ENCODE data around the gene MTRR. TPM values are rescaled to one million over a fixed set of nuclear protein-coding genes. Genes with fewer than 3 reads are reported as not detected.

MTRR gene
- total and polyA plus RNA-seq, 2 of the 8 experiments (the other 6 are each of a cell fraction or from before 2014, with no cell fraction given) = 36.4 to 53.8 TPM

GRCh38 chr5:7857361-7857760 lies 11.6 kb upstream of the MTRR start:
- Histone ChIP-seq H3K36me3 (ENCODE audit: control insufficient read depth in 2 of 4, insufficient read depth in 4 of 4, low read length in 3 of 4) (peaks cover 5 to 31% (median 13%) of the 10 kb centered on the region in 4 experiments; a peak in 7 of 8 replicates), H3K79me1 (ENCODE audit: low read depth, low read length) (no peaks in the 10 kb centered on the region), H3K56ac (replicated peaks; ENCODE audit: insufficient read length, low read depth, low read length) (no peak overlapping the region), H3K9me3 (ENCODE audit: insufficient read depth in 2 of 2, low read depth in 1 of 2, low read length in 1 of 2) (no peaks in the 10 kb centered on the region), H2BK12ac (ENCODE audit: low read depth, low read length) (no peak overlapping the region), H3K4ac (replicated peaks; ENCODE audit: insufficient read length, low read depth, low read length) (no peak overlapping the region), H3K4me3 (ENCODE audit: extremely low read depth in 1 of 4, insufficient read depth in 2 of 4, low read depth in 3 of 4, low read length in 4 of 4) (no peak overlapping the region), H3K23ac (ENCODE audit: insufficient read length) (no peak overlapping the region), H3K27ac (ENCODE audit: low read depth, low read length) (no peak overlapping the region), H3K27me3 (replicated peaks in 1 of 4; ENCODE audit: control insufficient read depth in 3 of 4, extremely low read depth in 1 of 4, insufficient read depth in 3 of 4, low read length in 3 of 4) (no peaks in the 10 kb centered on the region), H2BK20ac (ENCODE audit: low read length) (no peak overlapping the region), H2AFZ (ENCODE audit: low read length) (no peak overlapping the region), H3K14ac (ENCODE audit: insufficient read length) (no peak overlapping the region), H4K5ac (ENCODE audit: insufficient read length, low read depth, low read length) (no peak overlapping the region), H4K91ac (replicated peaks; ENCODE audit: insufficient read length, low read length) (no peak overlapping the region), H2BK15ac (ENCODE audit: low read length) (no peak overlapping the region), H3K4me1 (replicated peaks in 1 of 4; ENCODE audit: control insufficient read depth in 3 of 4, insufficient read depth in 4 of 4, low read length in 3 of 4) (no peaks in the 10 kb centered on the region), H2BK120ac (replicated peaks; ENCODE audit: low read depth, low read length) (no peak overlapping the region), H4K8ac (ENCODE audit: extremely low read depth, insufficient read depth, low read length) (no peak overlapping the region), H3K79me2 (ENCODE audit: control insufficient read depth in 1 of 2, insufficient read depth in 2 of 2, low read length in 2 of 2) (no peaks in the 10 kb centered on the region), H2BK5ac (ENCODE audit: low read depth, low read length) (no peak overlapping the region), H3K18ac (ENCODE audit: extremely low read depth, low read length) (no peak overlapping the region), H3K9ac (replicated peaks in 1 of 4; ENCODE audit: extremely low read depth in 1 of 4, low read depth in 3 of 4, low read length in 3 of 4) (no peak overlapping the region), H3K4me2 (ENCODE audit: insufficient read depth in 1 of 2, low read depth in 2 of 2, low read length in 2 of 2) (no peak overlapping the region), H3K23me2 (ENCODE audit: low read depth, low read length) (no peaks in the 10 kb centered on the region), H2AK5ac (ENCODE audit: low read depth, low read length) (no peak overlapping the region), H4K20me1 (replicated peaks in 1 of 2; ENCODE audit: control insufficient read depth in 1 of 2, insufficient read depth in 2 of 2, low read length in 2 of 2) (no peaks in the 10 kb centered on the region)
- FAIRE-seq = no peak
- WGBS, 2 experiments (ENCODE audit: extremely low coverage in 1 of 2, insufficient coverage in 1 of 2, insufficient read length in 1 of 2, insufficient replicate concordance in 2 of 2, low coverage in 1 of 2, low lambda C conversion rate in 2 of 2, missing lambda C conversion rate in 1 of 2) = 77% methylated on average over 5 of the region's 5 CpGs; no CpG with 5 or more reads in 1 of the 2 experiments
- DNase-seq (ENCODE audit: low read depth in 1 of 2, low spot score in 2 of 2) = no peak
- ChIA-PET CTCF (ENCODE audit: partially characterized antibody) (interaction anchor here (0.6 to 6.8 kb wide), 27 partner anchors 11 to 1088 kb away, joined by 3 to 35 read pairs (median 4); partner anchors contain the start of genes FASTKD3 and MTRR), POLR2A (ENCODE audit: partially characterized antibody) (interaction anchor here (2.3 kb wide), 1 partner anchor 12 kb away, joined by 5 read pairs; the partner anchor contains the start of genes FASTKD3 and MTRR)
- TF ChIP-seq SIRT6 (IDR thresholded peaks at IDR 0.05; ENCODE audit: low read length) (no peak), BRCA1 (IDR thresholded peaks at IDR 0.05; ENCODE audit: low read depth, low read length) (no peak), MAX (IDR thresholded peaks at IDR 0.05) (no peak), HDAC6 (IDR thresholded peaks at IDR 0.05; ENCODE audit: low read depth, low read length) (no peak)

Data from H1 (cell line).